ENCODE data around the gene SPATA20.

Gene SPATA20

DNA sequence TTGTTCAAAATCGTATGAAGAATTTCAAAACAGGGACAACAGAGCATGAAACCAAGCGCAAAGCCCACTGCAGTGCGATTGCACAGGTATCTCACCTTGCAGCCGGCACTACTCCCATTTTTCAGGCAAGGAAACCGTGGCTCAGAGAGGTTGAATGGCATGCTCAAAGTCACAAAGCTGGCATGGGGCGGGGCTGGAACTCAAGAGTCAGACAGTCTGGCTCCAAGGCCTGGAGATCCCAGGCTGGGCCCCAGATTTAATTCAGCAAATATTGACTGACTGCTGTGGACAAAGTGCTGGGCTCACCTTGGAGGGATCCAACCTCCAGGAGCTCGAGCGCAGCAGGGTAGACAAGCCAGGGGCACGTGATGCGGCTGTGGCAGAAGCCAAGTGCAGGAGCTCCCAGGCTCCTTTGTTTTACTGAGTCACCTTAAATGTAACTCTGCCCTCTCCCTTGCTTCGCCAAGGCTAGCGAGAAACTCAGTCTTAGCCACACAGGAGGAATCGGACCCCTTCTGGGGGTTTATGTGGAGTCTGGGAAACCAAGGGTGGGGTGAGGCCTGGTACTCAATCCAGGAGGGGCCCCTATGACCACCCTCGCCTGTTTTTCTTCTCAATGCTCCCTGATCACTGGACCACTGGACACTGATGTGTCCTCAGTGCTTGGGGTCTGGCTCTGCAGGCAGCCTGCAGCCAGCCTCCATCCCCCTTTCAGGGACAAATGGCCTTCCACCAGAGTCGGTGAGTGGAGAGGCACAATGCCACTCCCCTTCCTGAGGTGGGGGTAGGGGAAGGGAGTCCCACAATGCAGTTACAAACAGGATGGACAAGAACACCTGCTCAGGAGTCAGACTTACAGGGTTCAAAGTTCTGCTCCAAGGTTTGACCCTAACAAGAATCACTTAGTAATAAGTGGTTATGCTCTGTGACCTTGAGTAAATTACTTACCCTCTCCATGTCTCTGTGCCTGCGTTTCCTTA is 3.9 kb upstream of the SPATA20 start:
- peaks cover 33% of the 10 kb centered on the region for H3K4me1 ChIP-seq (ENCODE audit: control insufficient read depth, insufficient read depth, low read length)
- H3K4me3 ChIP-seq (ENCODE audit: low read length): peak overlapping the region; percentile 84
- no peaks in the 10 kb centered on the region for H3K9me3 ChIP-seq (ENCODE audit: control insufficient read depth, low read length)
- no peak for DNase-seq (ENCODE audit: low read depth)
- H3K27me3 ChIP-seq (replicated peaks; ENCODE audit: control insufficient read depth, insufficient read depth, low read length): peaks cover 4% of the 10 kb centered on the region
- peak overlapping the region; percentile 85 for H3K9ac ChIP-seq (ENCODE audit: low read length)
- H3K36me3 ChIP-seq (ENCODE audit: control insufficient read depth, insufficient read depth, low read length, severe bottlenecking): no peaks in the 10 kb centered on the region

DNA sequence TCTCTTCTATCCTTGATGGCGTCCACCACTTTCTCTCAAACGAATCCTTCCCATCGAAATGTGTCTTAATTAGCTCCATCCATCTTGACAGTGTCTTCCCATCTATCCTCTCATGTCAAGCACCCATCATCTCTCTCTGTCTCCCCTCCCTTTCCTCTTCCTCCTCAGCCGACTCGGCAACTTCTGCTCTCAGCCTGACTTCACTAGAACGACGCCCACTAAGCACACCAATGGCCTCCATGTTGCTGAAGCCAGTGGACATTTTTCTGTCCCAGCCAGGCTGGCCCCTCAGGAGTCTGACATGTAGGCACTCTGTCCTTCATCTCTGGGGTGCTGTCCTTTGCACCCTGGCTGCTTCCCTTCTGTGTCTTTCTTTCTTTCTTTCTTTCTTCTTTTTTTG is 2.5 kb upstream of the SPATA20 start:
- Histone ChIP-seq H3K9me3 (ENCODE audit: control insufficient read depth, low read length) (no peaks in the 10 kb centered on the region), H3K4me1 (ENCODE audit: control insufficient read depth, insufficient read depth, low read length) (peaks cover 25% of the 10 kb centered on the region), H3K36me3 (ENCODE audit: control insufficient read depth, insufficient read depth, low read length, severe bottlenecking) (no peaks in the 10 kb centered on the region), H3K27me3 (replicated peaks; ENCODE audit: control insufficient read depth, insufficient read depth, low read length) (peaks cover 4% of the 10 kb centered on the region), H3K9ac (ENCODE audit: low read length) (no peak overlapping the region), H3K4me3 (ENCODE audit: low read length) (no peak overlapping the region)
- DNase-seq (ENCODE audit: low read depth): no peak

DNA sequence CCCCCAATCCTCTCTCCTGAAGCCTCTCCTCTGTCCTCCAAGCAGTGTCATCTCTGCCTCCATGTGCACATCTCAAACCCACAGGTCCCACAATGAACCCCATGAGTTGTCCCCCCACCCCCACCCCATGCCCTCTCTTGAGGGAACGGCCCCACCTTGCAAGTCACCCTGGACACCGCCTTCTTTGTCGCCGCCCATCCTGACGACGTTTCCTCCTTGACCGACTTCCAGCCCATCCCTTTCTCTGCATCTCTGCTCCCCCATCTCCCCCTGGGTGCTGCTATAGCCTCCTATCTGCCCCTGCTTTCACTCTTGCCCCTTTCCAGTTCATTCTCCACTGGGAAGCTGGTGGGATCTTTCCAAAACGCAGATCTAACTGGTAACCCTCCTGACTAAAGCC is 1.7 kb upstream of the SPATA20 start:
- peaks cover 25% of the 10 kb centered on the region for H3K4me1 ChIP-seq (ENCODE audit: control insufficient read depth, insufficient read depth, low read length)
- no peak overlapping the region for H3K9ac ChIP-seq (ENCODE audit: low read length)
- no peak overlapping the region for H3K4me3 ChIP-seq (ENCODE audit: low read length)
- H3K36me3 ChIP-seq (ENCODE audit: control insufficient read depth, insufficient read depth, low read length, severe bottlenecking): no peaks in the 10 kb centered on the region
- H3K9me3 ChIP-seq (ENCODE audit: control insufficient read depth, low read length): no peaks in the 10 kb centered on the region
- DNase-seq (ENCODE audit: low read depth): no peak
- H3K27me3 ChIP-seq (replicated peaks; ENCODE audit: control insufficient read depth, insufficient read depth, low read length): peaks cover 4% of the 10 kb centered on the region

DNA sequence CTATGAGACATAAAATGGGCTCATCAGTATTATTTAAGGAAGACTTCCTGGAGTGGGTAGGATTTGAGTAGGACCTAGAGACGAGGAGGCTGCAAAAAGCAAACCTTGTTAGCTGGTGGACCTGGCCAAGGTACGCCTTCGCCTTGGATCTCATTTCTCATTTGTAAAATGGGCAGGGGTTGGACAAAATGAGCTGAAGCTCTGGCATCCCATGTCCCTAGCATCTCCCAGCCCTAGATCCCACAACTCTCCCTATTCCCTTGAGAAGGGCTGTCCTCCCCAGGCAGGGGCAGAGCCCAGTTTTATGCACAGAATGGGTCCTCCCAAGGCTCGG is 306 bp upstream of the SPATA20 start:
- no peaks in the 10 kb centered on the region for H3K9me3 ChIP-seq (ENCODE audit: control insufficient read depth, low read length)
- H3K27me3 ChIP-seq (replicated peaks; ENCODE audit: control insufficient read depth, insufficient read depth, low read length): peaks cover 4% of the 10 kb centered on the region
- H3K4me3 ChIP-seq (ENCODE audit: low read length): no peak overlapping the region
- no peaks in the 10 kb centered on the region for H3K36me3 ChIP-seq (ENCODE audit: control insufficient read depth, insufficient read depth, low read length, severe bottlenecking)
- peak overlapping the region; percentile 92 for H3K9ac ChIP-seq (ENCODE audit: low read length)
- DNase-seq (ENCODE audit: low read depth): no peak
- H3K4me1 ChIP-seq (ENCODE audit: control insufficient read depth, insufficient read depth, low read length): peaks cover 17% of the 10 kb centered on the region

DNA sequence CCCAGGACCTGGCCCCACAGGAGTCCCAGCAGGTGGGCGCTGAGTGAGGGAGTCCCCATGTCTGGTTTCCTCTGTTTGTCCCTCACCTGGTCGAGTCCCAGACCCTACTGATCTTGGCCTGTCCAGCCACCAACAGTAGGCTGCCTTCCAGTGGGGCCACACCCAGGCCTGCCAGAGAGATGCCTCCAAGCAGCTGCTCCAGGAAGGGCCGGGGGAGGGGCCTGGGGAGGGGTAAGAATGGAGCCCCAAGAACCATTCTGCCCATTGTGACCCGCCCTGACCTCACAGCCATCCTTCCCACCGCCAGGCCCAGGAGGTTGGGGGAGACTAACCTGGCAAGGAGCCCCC is 736 bp downstream of the SPATA20 start:
- DNase-seq (ENCODE audit: low read depth): no peak
- Histone ChIP-seq H3K9ac (ENCODE audit: low read length) (peak overlapping the region; percentile 92), H3K27me3 (replicated peaks; ENCODE audit: control insufficient read depth, insufficient read depth, low read length) (peaks cover 4% of the 10 kb centered on the region), H3K4me1 (ENCODE audit: control insufficient read depth, insufficient read depth, low read length) (peaks cover 10% of the 10 kb centered on the region), H3K36me3 (ENCODE audit: control insufficient read depth, insufficient read depth, low read length, severe bottlenecking) (no peaks in the 10 kb centered on the region), H3K4me3 (ENCODE audit: low read length) (peak overlapping the region; percentile 87), H3K9me3 (ENCODE audit: control insufficient read depth, low read length) (no peaks in the 10 kb centered on the region)

DNA sequence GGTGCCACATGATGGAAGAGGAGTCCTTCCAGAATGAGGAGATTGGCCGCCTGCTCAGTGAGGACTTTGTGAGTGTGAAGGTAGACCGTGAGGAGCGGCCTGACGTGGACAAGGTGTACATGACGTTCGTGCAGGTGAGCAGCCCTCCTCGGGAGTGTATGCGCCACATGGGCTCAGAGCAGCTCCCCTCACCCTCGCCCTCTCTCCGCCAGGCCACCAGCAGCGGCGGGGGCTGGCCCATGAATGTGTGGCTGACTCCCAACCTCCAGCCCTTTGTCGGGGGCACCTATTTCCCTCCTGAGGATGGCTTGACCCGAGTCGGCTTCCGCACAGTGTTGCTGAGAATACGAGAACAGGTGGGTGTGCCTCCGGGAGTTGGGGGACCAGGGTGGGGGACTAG is 1.9 kb downstream of the SPATA20 start:
- no peak for DNase-seq (ENCODE audit: low read depth)

DNA sequence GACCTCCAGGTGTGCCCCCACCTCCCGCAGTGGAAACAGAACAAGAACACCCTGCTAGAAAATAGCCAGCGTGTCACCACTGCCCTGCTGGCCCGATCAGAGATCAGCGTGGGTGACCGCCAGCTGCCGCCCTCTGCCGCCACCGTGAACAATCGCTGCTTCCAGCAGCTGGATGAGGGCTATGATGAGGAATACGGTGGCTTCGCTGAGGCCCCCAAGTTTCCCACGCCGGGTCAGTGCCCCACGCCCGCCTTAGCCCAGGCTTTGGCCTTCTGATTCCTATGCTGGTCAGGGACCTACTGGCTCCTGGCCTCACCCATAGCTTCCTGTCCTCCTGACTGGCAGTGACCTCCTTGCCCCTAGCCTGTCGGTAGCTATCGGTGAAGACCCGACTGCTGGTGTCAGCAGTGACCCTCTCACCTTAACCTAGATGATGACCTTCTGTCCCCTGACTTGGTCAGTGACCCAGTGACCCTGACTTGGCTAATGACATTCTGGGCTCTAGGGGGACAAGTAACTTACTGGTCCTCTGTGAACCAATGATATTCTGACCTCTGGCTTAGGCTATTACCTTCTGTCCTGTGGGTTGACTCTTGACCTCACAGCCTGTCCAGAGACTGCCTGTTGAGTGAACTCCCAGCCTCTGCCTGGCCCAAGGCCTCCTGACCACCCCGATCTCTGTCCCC is 2.4 kb downstream of the SPATA20 start:
- H3K36me3 ChIP-seq (ENCODE audit: control insufficient read depth, insufficient read depth, low read length, severe bottlenecking): no peaks in the 10 kb centered on the region
- no peaks in the 10 kb centered on the region for H3K9me3 ChIP-seq (ENCODE audit: control insufficient read depth, low read length)
- no peak overlapping the region for H3K9ac ChIP-seq (ENCODE audit: low read length)
- H3K27me3 ChIP-seq (replicated peaks; ENCODE audit: control insufficient read depth, insufficient read depth, low read length): peaks cover 4% of the 10 kb centered on the region
- peaks cover 6% of the 10 kb centered on the region for H3K4me1 ChIP-seq (ENCODE audit: control insufficient read depth, insufficient read depth, low read length)
- DNase-seq (ENCODE audit: low read depth): no peak
- no peak overlapping the region for H3K4me3 ChIP-seq (ENCODE audit: low read length)

More for the DNA sequence above, 1.9 kb downstream of the SPATA20 start:
- Histone ChIP-seq H3K4me1 (ENCODE audit: control insufficient read depth, insufficient read depth, low read length) (peaks cover 6% of the 10 kb centered on the region), H3K9me3 (ENCODE audit: control insufficient read depth, low read length) (no peaks in the 10 kb centered on the region), H3K9ac (ENCODE audit: low read length) (no peak overlapping the region), H3K27me3 (replicated peaks; ENCODE audit: control insufficient read depth, insufficient read depth, low read length) (peaks cover 4% of the 10 kb centered on the region), H3K36me3 (ENCODE audit: control insufficient read depth, insufficient read depth, low read length, severe bottlenecking) (no peaks in the 10 kb centered on the region), H3K4me3 (ENCODE audit: low read length) (no peak overlapping the region)

DNA sequence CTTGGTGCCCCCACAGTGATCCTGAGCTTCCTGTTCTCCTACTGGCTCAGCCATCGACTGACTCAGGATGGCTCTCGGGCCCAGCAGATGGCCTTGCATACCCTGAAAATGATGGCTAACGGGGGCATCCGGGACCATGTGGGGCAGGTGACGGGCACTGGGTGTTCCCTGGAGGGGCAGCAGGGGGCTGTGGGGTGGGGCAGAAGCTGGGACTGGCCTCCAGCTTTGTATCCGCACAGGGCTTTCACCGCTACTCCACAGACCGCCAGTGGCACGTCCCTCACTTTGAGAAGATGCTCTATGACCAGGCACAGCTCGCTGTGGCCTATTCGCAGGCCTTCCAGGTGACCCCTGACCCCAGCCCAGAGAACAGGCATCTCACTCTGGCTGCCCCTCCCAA is 3.0 kb downstream of the SPATA20 start:
- DNase-seq (ENCODE audit: low read depth): no peak

DNA sequence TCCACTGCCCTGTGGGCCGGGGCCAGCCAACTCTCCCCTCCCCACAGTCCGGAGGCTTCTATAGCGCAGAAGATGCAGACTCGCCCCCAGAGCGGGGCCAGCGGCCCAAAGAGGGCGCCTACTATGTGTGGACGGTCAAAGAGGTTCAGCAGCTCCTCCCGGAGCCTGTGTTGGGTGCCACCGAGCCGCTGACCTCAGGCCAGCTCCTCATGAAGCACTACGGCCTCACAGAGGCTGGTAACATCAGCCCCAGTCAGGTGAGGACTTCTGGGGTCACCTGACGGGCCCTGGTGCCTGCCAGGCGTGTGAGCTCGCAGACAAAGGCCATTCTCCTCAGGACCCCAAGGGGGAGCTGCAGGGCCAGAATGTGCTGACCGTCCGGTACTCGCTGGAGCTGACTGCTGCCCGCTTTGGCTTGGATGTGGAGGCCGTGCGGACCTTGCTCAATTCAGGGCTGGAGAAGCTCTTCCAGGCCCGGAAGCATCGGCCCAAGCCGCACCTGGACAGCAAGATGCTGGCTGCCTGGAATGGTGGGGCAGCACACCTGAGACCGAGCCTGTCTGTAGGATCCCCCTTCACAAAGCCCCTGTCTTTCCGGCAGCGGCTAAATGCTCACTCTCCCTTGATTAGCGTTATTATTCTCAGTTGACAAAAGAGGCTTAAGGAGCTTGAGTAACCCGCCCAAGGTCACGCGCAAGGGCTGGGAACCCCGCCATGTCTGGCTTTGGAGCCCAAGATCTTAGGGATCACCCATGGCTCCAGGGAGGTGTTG is 3.9 kb downstream of the SPATA20 start:
- peaks cover 6% of the 10 kb centered on the region for H3K4me1 ChIP-seq (ENCODE audit: control insufficient read depth, insufficient read depth, low read length)
- no peaks in the 10 kb centered on the region for H3K9me3 ChIP-seq (ENCODE audit: control insufficient read depth, low read length)
- no peak overlapping the region for H3K9ac ChIP-seq (ENCODE audit: low read length)
- peak; percentile 96 for DNase-seq (ENCODE audit: low read depth)
- H3K4me3 ChIP-seq (ENCODE audit: low read length): no peak overlapping the region
- peaks cover 7% of the 10 kb centered on the region for H3K36me3 ChIP-seq (ENCODE audit: control insufficient read depth, insufficient read depth, low read length, severe bottlenecking)
- peaks cover 4% of the 10 kb centered on the region for H3K27me3 ChIP-seq (replicated peaks; ENCODE audit: control insufficient read depth, insufficient read depth, low read length)

More for the DNA sequence above, 3.0 kb downstream of the SPATA20 start:
- peaks cover 4% of the 10 kb centered on the region for H3K27me3 ChIP-seq (replicated peaks; ENCODE audit: control insufficient read depth, insufficient read depth, low read length)
- H3K4me1 ChIP-seq (ENCODE audit: control insufficient read depth, insufficient read depth, low read length): peaks cover 6% of the 10 kb centered on the region
- no peaks in the 10 kb centered on the region for H3K9me3 ChIP-seq (ENCODE audit: control insufficient read depth, low read length)
- no peak overlapping the region for H3K9ac ChIP-seq (ENCODE audit: low read length)
- no peak overlapping the region for H3K4me3 ChIP-seq (ENCODE audit: low read length)
- no peaks in the 10 kb centered on the region for H3K36me3 ChIP-seq (ENCODE audit: control insufficient read depth, insufficient read depth, low read length, severe bottlenecking)

DNA sequence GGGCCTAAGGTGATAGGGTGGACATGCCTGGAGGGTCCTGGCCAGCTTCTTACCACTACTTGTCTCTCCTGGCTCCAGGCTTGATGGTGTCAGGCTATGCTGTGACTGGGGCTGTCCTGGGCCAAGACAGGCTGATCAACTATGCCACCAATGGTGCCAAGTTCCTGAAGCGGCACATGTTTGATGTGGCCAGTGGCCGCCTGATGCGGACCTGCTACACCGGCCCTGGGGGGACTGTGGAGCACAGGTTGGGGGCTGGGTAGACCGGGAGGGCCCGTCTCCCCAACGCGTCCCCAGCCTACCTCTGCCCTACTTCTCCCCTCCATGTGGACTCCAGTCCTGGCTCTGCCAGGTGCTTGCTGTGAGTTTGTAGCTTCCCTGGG is 4.5 kb downstream of the SPATA20 start:
- Histone ChIP-seq H3K36me3 (ENCODE audit: control insufficient read depth, insufficient read depth, low read length, severe bottlenecking) (peaks cover 7% of the 10 kb centered on the region), H3K27me3 (replicated peaks; ENCODE audit: control insufficient read depth, insufficient read depth, low read length) (peaks cover under 1% of the 10 kb centered on the region), H3K4me3 (ENCODE audit: low read length) (no peak overlapping the region), H3K4me1 (ENCODE audit: control insufficient read depth, insufficient read depth, low read length) (peaks cover 6% of the 10 kb centered on the region), H3K9me3 (ENCODE audit: control insufficient read depth, low read length) (no peaks in the 10 kb centered on the region), H3K9ac (ENCODE audit: low read length) (no peak overlapping the region)
- DNase-seq (ENCODE audit: low read depth): no peak

DNA sequence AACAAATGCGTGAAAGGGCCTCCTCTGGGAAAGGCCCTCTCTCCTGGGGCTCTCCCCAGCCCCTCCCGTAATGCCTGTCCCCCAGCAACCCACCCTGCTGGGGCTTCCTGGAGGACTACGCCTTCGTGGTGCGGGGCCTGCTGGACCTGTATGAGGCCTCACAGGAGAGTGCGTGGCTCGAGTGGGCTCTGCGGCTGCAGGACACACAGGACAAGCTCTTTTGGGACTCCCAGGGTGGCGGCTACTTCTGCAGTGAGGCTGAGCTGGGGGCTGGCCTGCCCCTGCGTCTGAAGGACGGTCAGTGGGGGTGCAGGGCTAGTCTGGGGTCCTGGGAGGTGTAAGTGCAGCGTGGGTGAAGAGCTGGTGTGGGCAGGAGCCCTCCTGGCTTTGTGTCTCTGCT is 4.9 kb downstream of the SPATA20 start:
- no peak for DNase-seq (ENCODE audit: low read depth)
- no peaks in the 10 kb centered on the region for H3K9me3 ChIP-seq (ENCODE audit: control insufficient read depth, low read length)
- no peaks in the 10 kb centered on the region for H3K27me3 ChIP-seq (replicated peaks; ENCODE audit: control insufficient read depth, insufficient read depth, low read length)
- peaks cover 7% of the 10 kb centered on the region for H3K36me3 ChIP-seq (ENCODE audit: control insufficient read depth, insufficient read depth, low read length, severe bottlenecking)
- no peak overlapping the region for H3K4me3 ChIP-seq (ENCODE audit: low read length)
- H3K9ac ChIP-seq (ENCODE audit: low read length): no peak overlapping the region
- peaks cover 6% of the 10 kb centered on the region for H3K4me1 ChIP-seq (ENCODE audit: control insufficient read depth, insufficient read depth, low read length)
